ENCODE data around the gene FAM219A.

DNA sequence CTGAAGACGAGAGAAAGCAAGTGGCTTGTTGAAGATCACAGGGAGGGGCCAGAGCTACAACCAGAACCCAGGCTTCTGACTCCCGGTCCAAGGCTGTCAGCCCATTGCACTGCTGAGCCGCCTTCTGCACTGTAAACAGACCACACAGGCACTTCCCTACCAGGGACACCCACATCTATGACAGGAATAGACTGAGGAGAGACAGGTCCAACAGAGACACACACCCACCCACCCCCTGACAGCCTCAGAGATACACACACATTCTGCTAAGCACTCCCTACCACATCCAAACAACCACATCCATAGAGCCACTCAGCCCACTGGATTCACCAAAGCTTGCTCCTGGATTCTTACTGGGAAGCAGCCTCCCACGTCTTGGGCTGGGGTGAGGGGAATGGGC, 58.6 kb downstream of the FAM219A start:
- TF ChIP-seq, protein P1, sequence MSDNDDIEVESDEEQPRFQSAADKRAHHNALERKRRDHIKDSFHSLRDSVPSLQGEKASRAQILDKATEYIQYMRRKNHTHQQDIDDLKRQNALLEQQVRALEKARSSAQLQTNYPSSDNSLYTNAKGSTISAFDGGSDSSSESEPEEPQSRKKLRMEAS (IDR thresholded peaks at IDR 0.05; ENCODE audit: low read depth, low read length): no peak
- TF ChIP-seq, protein P2, sequence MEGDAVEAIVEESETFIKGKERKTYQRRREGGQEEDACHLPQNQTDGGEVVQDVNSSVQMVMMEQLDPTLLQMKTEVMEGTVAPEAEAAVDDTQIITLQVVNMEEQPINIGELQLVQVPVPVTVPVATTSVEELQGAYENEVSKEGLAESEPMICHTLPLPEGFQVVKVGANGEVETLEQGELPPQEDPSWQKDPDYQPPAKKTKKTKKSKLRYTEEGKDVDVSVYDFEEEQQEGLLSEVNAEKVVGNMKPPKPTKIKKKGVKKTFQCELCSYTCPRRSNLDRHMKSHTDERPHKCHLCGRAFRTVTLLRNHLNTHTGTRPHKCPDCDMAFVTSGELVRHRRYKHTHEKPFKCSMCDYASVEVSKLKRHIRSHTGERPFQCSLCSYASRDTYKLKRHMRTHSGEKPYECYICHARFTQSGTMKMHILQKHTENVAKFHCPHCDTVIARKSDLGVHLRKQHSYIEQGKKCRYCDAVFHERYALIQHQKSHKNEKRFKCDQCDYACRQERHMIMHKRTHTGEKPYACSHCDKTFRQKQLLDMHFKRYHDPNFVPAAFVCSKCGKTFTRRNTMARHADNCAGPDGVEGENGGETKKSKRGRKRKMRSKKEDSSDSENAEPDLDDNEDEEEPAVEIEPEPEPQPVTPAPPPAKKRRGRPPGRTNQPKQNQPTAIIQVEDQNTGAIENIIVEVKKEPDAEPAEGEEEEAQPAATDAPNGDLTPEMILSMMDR (IDR thresholded peaks at IDR 0.05; ENCODE audit: low read depth, low read length): no peak
